Activated CD4-positive, CD25-positive, alpha-beta regulatory T cell treated with anti-CD3 and anti-CD28 coated beads, Interleukin-2, amount 50 U/mL, for 16 hours (primary cell): ENCODE results near the gene GPD1L.
"Not testable (repeated sequence)": the region's sequence is repeated elsewhere in the genome, so short reads cannot be mapped to it uniquely, and the experiment has no call there.

Source experiments
- DNase-seq: peaks from one replicate; pipeline ENCODE4 v3.0.0-alpha.2; 2020; ENCODE audit warnings: low read depth, low spot score

Gene GPD1L

DNA sequence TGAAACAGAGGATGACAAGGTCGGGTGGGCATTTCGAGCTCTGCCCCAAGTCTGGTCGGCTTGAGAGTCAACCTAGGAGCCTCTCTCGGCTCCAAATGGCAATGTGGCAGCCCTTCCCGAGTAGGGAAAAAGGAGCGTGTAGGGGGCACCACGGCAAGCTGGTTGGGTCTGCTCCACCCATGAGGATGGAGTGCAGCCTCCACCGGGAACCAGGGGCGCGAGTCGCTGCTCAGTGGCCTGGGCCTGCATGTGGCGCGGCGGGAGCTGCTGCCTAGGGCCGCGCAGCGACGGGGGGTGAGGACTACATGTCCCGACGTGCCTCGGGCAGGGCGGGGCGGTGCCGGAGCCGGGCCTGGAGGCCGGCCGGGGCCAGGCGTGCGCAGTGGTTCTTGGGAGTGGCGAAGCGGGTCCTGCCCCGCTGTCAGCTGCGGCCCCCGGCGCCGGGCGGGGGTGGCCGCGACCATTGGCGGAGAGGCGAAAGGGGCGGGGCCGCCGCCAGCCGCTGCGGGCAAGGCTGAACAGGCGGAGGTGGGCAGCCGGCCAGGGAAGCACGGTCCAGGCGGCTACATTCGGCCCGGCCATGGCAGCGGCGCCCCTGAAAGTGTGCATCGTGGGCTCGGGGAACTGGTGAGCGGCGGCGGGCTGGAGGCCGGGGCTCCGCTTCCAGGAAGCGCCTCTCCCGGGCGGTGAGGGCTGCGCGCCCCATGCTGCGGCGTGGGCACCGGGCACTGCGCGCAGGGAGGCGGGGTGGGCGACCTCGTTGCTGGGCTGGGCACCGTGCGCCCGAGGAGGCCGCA lies at the start of gene GPD1L:
GPD1L (plus strand) TSS at position 489 of the 797 bp plus-strand sequence; CDS start at position 581, 92 bp downstream.
- peak; percentile 83 for DNase-seq

DNA sequence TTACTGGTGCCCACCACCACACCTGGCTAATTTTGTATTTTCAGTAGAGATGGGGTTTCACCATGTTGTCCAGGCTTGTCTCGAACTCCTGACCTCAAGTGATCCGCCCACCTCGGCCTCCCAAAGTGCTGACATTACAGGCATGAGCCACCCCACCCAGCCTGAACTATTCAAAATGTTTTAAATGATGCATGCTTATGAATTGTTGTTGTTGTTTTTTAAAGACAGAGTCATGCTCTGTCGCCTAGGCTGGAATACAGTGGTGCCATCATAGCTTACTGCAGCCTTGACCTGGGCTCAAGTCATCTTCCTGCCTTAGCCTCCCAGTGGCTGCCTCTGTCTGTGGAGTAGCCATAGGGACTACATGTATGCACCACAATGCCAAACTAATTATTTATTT lies 48.0 kb upstream of the GPD1L start:
- not testable (repeated sequence) for DNase-seq

DNA sequence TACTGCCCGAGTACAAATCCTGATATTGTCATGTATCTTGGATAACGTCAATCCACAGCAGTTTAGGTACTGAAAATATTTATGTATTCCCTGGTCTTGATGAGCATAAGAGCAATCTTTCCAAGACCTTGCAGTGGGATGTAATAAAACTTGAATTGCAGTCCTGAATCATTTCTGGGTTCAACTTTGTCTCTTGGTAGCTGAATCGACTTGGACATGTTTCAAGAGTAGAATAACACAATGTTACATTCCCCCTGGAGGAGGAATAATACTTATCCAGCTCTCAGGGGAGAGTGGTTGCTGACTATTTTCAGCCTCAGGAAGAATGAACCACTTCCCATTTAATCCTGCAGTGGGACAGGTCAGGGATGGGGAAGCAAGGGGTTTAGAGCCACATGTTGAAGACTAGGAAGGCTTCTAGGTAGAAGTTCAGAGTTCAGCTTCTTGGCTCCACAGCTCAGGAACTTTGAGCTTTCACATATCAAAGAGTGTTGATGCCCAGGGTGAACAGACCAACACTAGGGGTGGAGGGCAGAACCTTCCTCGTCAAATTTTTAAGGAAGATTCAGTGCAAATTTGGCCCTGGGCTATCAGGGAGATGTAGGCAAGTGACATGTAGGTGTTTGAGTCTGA lies 43.4 kb upstream of the GPD1L start:
- no peak for DNase-seq

DNA sequence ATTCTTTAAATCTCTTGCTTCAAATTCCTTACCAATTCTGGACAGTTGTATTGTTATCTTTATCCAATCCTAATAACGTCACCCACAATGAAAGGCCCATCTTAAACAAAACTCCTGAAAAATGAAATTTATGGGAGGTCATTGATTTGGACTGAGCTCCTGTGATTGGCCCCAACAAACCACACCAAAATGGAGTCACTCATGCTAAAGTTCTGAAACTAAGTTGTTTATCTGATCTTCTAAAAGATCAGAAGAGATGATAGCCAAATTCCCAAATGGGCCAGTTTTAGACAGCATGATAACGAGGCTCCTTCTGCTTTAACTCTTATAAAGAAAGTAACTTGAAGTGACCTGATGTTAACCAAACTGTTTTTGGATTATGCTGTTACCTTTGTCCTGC lies 39.7 kb upstream of the GPD1L start:
- no peak for DNase-seq

DNA sequence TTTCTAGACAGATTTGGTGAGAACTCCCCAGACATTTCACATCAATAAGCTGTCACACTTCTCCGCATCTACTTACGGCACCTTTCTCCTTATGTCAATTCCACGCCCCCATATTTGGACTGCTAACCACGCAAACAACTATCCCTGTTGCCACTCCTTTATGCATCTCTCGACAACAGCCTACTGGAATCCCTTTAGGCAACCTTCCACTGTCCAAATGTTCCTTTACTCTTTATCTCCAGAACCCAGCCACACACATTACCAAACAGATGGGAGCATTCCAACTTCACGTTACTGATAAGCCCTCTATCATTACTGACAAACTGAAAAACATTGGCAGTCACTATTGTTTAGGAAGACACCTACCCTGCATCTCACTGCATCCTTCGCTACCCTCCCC lies 32.2 kb upstream of the GPD1L start:
- not testable (repeated sequence) for DNase-seq

DNA sequence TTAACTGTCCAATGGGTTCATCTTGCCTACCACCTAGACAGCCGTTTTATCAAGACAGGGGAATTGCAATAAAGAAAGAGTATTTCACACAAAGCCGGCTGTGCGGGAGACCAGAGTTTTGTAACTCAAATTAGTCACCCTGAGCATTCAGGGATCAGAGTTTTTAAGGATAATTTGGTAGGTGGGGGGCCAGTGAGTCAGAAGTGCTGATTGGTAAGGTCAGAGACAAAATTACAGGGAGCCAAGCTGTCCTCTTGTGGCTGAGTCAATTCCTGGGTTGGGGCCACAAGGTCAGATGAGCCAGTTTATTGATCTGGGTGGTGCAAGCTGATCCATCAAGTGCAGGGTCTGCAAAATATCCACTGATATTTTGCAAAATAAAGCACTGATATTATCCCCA lies 29.9 kb upstream of the GPD1L start:
- DNase-seq, result no peak

DNA sequence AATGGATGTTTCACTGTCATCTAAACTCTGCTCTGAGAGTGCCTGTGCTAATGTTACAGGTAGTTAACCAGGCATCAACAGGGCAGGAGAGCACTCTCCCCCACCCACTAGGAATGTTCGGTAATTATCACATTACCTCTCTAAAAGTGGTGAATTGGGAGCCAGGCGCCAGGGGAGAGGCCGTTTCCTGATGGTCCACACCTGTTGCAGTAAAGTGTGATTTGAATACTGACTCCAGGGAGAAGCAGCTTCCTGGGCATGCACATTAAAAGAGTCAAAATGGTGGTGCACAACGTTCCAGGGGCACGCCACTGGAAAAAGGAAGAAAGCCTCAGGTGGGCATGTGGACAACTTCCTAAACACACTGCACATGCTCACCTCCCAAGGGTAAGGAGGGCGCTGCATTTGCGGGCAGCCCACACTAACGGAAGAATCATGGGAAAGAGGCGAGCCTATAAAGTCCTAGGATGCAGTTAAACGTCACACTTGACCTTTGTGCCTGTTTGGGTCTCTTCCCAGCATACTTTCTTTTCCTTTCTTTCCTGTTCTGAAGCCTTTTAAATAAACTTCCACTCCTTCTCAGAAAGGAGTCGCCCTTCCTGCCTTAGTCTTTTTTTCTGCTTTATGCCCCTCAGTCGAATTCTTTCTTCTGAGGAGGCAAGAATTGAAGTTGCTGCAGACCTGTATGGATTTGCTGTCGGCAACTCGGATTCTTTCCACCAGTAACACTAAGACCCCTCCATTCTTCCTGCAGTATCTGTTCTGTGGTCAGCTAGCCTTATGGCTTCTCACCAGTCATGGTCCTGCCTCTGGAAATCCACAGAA lies 28.9 kb upstream of the GPD1L start:
- no peak for DNase-seq

DNA sequence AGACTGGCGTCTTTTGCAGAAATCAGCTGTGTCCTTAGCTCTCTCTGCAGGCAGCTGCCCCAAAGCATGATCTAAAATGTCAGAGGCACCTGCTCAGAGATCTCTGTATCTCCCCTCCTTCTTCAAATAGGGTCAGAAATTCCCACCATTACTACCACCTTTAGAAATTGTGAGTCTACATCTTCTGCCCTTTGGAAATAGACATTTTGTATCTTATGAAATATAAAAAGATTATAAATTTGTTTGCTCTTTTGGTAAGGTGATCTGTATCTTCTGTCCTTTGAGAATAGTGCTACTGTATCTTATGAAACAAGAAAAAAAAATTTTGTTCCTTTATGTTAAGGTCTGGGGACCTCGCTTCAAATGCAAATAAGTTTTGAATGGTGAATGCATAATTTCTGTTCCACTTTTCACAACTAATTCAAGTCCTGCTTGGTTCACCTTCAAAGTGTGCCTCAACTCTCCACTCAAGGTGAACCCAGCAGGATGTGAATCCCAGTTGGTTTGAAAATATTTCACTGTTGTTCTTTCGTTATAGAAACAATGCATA lies 28.3 kb upstream of the GPD1L start:
- no peak for DNase-seq

DNA sequence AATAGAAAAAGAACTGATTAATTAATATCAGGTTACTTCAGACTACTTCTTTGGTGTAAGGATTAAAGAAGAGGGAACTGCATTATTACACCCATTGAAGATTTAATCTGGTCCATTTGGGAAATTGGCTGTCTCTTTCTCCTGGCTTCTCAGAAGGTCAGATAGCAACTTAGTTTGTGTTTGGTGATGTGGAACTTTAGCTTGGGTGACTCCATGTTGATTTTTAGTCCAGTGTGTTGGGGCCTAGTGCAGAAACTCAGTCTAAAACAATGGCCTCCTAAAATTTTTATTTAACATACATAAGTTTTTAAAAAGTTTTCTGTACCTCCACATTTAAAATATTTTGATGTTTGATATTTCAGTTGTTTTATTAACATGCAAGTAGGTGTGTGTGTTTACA lies 27.6 kb upstream of the GPD1L start:
- no peak for DNase-seq

DNA sequence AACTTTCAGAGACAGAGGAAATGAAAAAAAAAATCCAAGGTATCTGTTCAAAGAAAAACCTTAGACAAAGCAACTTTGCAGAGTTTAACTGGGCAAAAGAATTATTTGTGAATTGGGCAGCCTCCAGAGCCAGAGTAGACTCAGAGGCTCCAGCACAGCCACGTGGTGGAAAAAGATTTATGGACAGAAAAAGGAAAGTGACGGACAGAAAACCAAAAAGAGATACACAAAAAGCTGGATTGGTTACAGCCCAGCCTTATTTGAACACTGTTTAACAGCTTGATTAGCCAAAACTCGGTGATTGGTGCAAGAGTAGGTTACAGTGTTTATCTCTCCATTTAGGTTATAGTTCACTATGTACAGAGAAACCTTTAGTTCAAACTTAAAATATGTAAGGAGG lies 23.7 kb upstream of the GPD1L start:
- DNase-seq, result no peak

DNA sequence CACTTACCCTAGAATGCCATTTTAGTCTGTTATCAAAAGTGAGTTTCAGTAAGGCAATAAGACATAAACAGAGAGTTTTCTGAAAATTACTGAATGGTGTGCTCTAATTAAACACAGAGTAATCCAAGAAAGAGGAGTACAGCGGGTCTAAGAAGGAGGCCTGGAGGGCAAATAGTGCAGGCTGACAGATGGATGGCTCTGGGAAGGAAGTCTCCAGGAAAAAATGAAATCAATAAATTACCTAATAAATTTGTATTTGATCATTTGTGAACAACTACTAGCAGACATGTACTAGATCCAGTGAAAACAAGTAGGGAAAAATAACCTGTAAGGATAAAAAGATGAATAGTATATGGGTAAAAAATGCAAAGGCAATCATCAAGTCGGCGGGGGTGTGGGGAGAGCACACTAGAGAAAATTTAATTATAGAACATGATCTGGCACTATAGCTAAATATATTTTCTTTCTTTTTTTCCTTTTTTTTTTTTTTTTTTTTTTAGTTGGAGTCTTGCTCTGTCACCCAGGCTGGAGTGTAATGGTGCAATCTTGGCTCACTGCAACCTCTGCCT lies 22.6 kb upstream of the GPD1L start:
- no peak for DNase-seq

DNA sequence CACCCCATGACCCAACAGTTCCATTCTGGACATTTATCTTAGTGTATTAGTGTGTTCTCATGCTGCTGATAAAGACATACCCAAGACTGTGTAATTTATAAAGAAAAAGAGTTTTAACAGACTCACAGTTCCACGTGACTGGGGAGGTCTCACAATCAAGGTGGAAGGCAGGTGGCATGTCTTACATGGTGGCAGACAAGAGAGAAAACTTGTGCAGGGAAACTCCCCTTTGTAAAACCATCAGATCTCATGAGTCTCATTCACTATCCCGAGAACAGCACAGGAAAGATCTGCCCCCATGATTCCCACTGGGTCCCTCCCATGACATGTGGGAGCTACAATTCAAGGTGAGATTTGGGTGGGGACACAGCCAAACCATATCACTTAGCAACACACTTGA lies 21.6 kb upstream of the GPD1L start:
- DNase-seq, result no peak

DNA sequence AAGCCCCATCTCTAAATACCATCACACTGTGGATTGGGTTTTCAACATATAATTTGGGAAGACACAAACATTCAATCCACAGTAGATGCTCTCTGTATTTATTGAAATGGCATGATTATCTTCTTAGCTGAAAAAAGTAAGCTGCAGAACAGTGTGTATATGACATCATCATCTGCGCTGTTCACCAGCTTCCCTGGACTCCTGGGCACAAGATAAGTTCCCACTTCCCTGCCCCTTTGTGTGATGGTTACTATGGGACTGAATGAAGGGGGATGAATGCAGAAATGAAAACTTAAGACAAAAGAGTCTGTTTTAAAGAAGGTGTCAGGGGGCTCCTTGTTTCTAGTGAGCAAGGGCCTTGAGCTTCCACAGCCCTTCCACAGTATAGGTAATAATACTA lies 20.0 kb upstream of the GPD1L start:
- no peak for DNase-seq

DNA sequence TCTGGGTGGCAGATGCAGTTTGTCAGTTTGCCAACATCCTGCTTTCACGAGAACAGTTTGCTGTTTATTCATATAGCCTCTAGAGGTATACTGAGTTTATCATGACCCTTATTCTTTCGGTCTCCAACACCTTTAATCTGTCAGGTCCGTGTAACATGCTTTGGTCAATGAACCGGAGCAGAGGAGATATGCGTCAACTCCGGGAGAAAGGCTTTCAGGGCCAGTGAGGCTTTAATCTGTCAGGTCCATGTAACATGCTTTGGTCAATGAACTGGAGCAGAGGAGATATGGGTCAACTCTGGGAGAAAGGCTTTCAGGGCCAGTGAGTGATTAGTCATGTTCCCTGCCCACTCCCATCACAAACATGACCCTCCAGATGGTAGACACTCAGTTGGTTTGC lies 16.9 kb upstream of the GPD1L start:
- DNase-seq, result no peak

DNA sequence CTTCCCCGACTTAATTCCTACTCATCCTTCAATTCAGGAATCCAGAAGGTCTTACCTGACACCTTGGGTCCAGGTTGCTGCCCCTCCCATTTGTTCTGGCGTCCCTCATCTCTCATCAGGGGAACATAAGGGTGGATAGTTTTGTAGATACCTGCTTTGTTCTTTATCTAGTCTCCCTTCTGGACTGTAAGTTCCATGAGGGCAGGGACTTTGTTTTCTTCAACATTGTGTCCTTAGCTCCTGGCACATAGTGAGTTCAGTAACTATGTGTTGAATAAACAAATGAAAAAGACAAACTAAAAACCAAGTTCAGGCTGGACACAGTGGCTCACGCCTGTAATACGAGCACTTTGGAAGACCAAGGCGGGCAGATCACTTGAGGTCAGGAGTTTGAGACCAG lies 13.2 kb upstream of the GPD1L start:
- no peak for DNase-seq

DNA sequence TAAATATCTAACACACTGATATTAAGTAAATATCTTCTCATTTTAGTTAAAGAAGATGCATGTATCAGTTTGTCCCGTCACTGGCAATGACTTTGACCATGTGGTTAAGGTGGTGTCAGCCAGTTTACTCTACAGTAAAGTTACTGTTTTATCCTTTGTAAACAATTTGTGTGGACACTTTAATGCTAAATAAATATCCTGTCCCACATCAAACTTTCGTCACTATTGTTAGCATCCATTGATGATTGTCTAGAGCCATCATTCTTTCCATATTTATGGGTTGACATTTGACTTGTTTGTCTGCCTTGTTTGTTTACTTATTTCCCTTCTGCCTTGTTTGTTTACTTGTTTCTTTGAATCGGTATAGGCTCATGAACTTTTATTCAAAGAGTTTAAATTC lies 11.0 kb upstream of the GPD1L start:
- DNase-seq, result no peak

DNA sequence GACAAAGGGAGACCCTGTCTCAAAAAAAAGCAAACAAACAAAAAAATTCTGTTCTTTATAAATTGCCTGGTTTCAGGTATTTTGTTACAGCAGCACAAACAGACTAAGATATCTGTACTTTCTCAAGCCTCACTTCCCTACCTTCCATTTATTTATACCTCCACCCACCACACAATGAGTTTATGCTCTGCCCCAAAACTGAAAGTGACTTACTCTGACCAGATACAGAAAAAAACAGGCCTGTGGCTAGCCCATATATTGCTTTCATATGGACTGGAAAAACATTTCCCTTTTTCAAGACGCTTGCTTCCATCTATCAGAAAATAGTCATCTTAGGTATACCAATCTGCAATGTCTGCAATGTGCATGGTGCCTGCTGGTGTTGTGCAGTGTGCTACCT lies 8.7 kb upstream of the GPD1L start:
- DNase-seq, result no peak

DNA sequence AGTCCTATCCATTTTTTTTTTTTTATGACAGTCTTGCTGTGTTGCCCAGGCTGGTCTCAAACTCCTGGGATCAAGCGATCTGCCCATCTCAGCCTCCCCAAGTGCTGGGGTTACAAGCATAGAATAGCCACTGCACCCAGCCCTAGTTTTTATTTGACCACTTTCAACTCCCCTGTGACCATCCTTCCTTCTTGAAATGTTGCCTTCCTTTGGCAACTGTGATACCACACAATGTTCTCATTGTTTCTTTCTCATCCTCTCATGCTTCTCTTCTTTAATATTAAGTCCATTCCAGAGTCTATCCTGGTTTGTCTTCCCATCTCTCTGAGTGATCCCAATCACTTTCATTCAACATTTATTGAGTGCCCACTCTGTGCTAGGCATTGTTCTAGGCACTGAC lies 7.9 kb upstream of the GPD1L start:
- DNase-seq, result no peak

DNA sequence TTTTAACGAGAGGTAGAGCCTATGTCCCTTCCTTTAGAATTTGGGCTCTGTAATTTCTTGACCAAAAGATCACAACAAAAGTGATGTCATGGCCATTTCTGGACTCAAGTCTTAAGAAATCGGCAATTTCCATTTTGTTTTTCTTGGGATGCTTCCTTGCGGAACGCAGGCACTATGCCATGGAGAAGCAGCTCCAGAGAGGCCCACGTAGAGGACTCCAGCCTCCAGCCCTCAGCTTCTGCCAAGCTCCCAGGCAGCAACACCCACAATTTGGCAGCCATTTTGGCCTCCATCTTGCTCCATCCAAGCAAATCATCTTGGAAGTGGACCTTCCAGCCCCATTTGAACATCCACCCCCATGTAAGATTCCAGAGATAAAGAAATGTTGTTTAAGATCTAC lies 6.0 kb upstream of the GPD1L start:
- no peak for DNase-seq

DNA sequence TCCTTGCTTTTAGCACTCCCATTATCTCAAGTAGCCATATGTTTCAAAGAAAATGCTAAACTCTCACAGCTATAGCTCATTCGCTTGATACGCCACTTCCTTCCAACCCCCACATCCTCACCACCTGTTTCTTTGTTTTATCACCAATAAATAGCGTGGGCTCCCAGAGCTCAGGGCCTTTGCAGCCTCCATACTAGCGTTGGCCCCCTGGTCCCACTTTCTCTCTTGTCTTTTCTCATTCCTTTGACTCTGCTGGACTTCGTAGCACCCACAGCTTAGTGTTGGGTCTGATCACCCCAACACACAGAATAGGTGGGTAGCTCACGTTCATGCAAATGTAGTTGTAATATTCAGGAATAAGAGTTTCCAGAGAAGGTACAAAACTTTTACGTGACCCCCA lies 4.1 kb upstream of the GPD1L start:
- DNase-seq, result no peak

DNA sequence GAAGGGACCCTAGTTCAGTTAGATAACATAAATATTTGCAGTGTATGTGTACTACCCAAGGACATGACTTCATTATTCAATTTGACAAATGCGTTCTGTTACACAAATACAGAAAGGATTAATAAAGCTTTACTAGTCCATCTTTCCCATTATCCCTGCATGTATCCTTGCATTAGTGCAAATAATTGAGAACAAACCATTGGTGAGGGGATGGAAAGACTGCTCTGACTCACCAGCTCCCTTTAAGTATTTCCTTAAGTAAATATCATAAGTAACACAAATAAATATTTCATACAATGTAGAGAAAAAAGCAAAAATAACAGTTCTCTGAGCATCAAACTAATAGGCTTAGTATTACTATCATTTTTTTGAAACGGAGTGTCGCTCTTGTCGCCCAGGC lies 1.9 kb upstream of the GPD1L start:
- DNase-seq, result no peak
